B cell (primary cell): ENCODE data around the gene FOXD1. TPM values are rescaled to one million over a fixed set of nuclear protein-coding genes. Genes with fewer than 3 reads are reported as not detected.

ENCODE experiments used
- ATAC-seq: fragments of 200-7000 bp; cut with Tn5 transposase; one replicate; pipeline ENCODE4 v1.10.0; 2021; ENCODE audit warnings: low read depth, mild to moderate bottlenecking, moderate number of reproducible peaks, moderate library complexity
- CTCF ChIA-PET: fragments of 350-600 bp; sonication (Branson Sonifier 250); formaldehyde crosslinking; loops from one replicate; lab custom pipeline; 2021; ENCODE audit warnings: antibody characterized with exemption, inconsistent platforms; lab: Charles Lee
- POLR2A ChIA-PET: fragments of 350-600 bp; sonication (Branson Sonifier 250); formaldehyde crosslinking; loops from one replicate; lab custom pipeline; 2021; ENCODE audit warnings: antibody characterized with exemption; lab: Charles Lee
- DNase-seq: peaks from one replicate; pipeline ENCODE4 v3.0.0; 2013
- H2AFZ ChIP-seq: 2 replicates; pipeline ENCODE4 v1.6.1; 2012; ENCODE audit warnings: mild to moderate bottlenecking, low read depth, low read length; ENCODE audit not compliant: insufficient read depth, poor library complexity, severe bottlenecking
- H3K27ac ChIP-seq, 2 donors: 1 replicate in 1 of 2; 2 replicates in 1 of 2; pipeline ENCODE4 v1.5.1; 2012 to 2013; ENCODE audit warnings: low read length in 2 of 2, mild to moderate bottlenecking in 2 of 2, moderate library complexity in 1 of 2
- H3K27me3 ChIP-seq, 4 experiments: fragments of 200-600 bp in 1 of 4; sonication (generic) in 1 of 4; replicated peaks in 1 of 4; 1 replicate in 2 of 4; 2 replicates in 2 of 4; pipeline versions ENCODE4 v1.6.1 to v1.7.0; 2013 to 2016; ENCODE audit warnings: low read length in 3 of 4, mild to moderate bottlenecking in 2 of 4, mixed read lengths in 1 of 4, moderate library complexity in 1 of 4; ENCODE audit not compliant: insufficient read depth in 4 of 4, control insufficient read depth in 3 of 4; ENCODE audit errors: control extremely low read depth in 1 of 4
- H3K36me3 ChIP-seq, 2 experiments: replicated peaks in 1 of 2; 1 replicate in 1 of 2; 2 replicates in 1 of 2; pipeline versions ENCODE4 v1.6.1 to v1.7.1; 2013; ENCODE audit warnings: low read length in 1 of 2; ENCODE audit not compliant: insufficient read depth in 2 of 2, control insufficient read depth in 1 of 2; ENCODE audit errors: control extremely low read depth in 1 of 2, extremely low read depth in 1 of 2
- H3K4me1 ChIP-seq, 2 donors: fragments of 200-600 bp in 1 of 2; sonication (generic) in 1 of 2; 1 replicate in 1 of 2; 2 replicates in 1 of 2; pipeline versions ENCODE4 v1.5.1 to v1.6.1; 2013 to 2017; ENCODE audit warnings: low read length in 2 of 2; ENCODE audit not compliant: control insufficient read depth in 2 of 2, insufficient read depth in 2 of 2
- H3K4me2 ChIP-seq: replicated peaks from 2 replicates; pipeline ENCODE3; 2012; ENCODE audit warnings: mild to moderate bottlenecking, low read depth, low read length; ENCODE audit not compliant: poor library complexity, severe bottlenecking
- H3K4me3 ChIP-seq, 5 experiments: fragments of 200-600 bp in 1 of 5; sonication (generic) in 1 of 5; 1 replicate in 3 of 5; 2 replicates in 2 of 5; pipeline versions ENCODE4 v1.5.1 to v1.7.0; 2011 to 2016; ENCODE audit warnings: low read length in 4 of 5, mild to moderate bottlenecking in 4 of 5, low read depth in 2 of 5, control low read depth in 1 of 5, moderate library complexity in 1 of 5; ENCODE audit not compliant: insufficient read depth in 1 of 5; ENCODE audit errors: control extremely low read depth in 1 of 5, extremely low read depth in 1 of 5
- H3K79me2 ChIP-seq: fragments of 200-600 bp; sonication (generic); one replicate; pipeline ENCODE4 v1.6.0; 2016; ENCODE audit warnings: low read length; ENCODE audit not compliant: control insufficient read depth, insufficient read depth
- H3K9ac ChIP-seq: fragments of 200-600 bp; sonication (generic); 2 replicates; pipeline ENCODE4 v1.6.1; 2017; ENCODE audit warnings: mild to moderate bottlenecking, low read length, moderate library complexity
- H3K9me3 ChIP-seq, 3 donors: one replicate each; pipeline versions ENCODE4 v1.6.1 to v1.7.1; 2013; ENCODE audit warnings: low read length in 2 of 3; ENCODE audit not compliant: control insufficient read depth in 2 of 3, insufficient read depth in 1 of 3; ENCODE audit errors: control extremely low read depth in 1 of 3
- H4K20me1 ChIP-seq: 2 replicates; pipeline ENCODE4 v1.6.0; 2012; ENCODE audit warnings: mild to moderate bottlenecking, low read length; ENCODE audit not compliant: insufficient read depth, control insufficient read depth, poor library complexity, severe bottlenecking
- H3K27ac Mint-ChIP-seq: one replicate; pipeline ENCODE4 v1.8.0; 2021; ENCODE audit warnings: mixed read lengths
- H3K27me3 Mint-ChIP-seq: one replicate; pipeline ENCODE4 v1.8.0; 2021; ENCODE audit warnings: mixed read lengths
- H3K4me1 Mint-ChIP-seq: one replicate; pipeline ENCODE4 v1.8.0; 2021; ENCODE audit warnings: mixed read lengths
- H3K4me3 Mint-ChIP-seq: one replicate; pipeline ENCODE4 v1.8.0; 2021; ENCODE audit warnings: mixed read lengths
- H3K9me3 Mint-ChIP-seq: one replicate; pipeline ENCODE4 v1.8.0; 2022; ENCODE audit warnings: mixed read lengths; ENCODE audit not compliant: insufficient read depth
- CTCF ChIP-seq: fragments of 200-600 bp; IDR thresholded peaks from one replicate; pipeline ENCODE4 v1.8.0; 2022; ENCODE audit warnings: antibody characterized with exemption, mild to moderate bottlenecking
- EZH2 ChIP-seq: IDR thresholded peaks from 2 replicates; pipeline ENCODE4 v1.6.1; 2012; ENCODE audit warnings: borderline replicate concordance, low read depth, mild to moderate bottlenecking, moderate library complexity, low read length; ENCODE audit not compliant: insufficient read depth, poor library complexity, severe bottlenecking
- WGBS: methylation state at CpG from one replicate; pipeline ENCODE4 v1.1.5; 2013; ENCODE audit warnings: missing lambda C conversion rate; ENCODE audit not compliant: insufficient coverage; 5-methylcytosine and 5-hydroxymethylcytosine counted together
- intact Hi-C: fragments of 100-400 bp; cut with micrococcal nuclease; formaldehyde crosslinking; loops from one replicate; pipeline ENCODE4 v1.10.0; 2022
- polyA plus RNA-seq: library from polyadenylated mRNA; depleted of rRNA; stranded (reverse); fragments of >200 nt; gene quantifications from 2 replicates; pipeline ENCODE4 v1.2.3, GENCODE V29; 2012
- total RNA-seq, 2 donors: library from RNA; stranded (reverse); fragments of 120-200 nt in 1 of 2; gene quantifications; 1 replicate in 1 of 2; 2 replicates in 1 of 2; pipeline versions ENCODE4 v1.2.3 to v1.2.4, GENCODE V29; 2013 to 2022

Gene FOXD1
- total and polyA plus RNA-seq, 2 donors (not counting 1 experiment from before 2014, with no cell fraction given), result 0.34 to 0.49 TPM

- intact Hi-C loops, result no loop called here
- Histone ChIP-seq H3K9me3 (peaks cover 2 to 8% (median 2%) of the 10 kb centered on the region in 3 donors), H3K9ac (no peak overlapping the region), H3K27ac (no peak overlapping the region), H2AFZ (no peak overlapping the region), H3K27me3 (peaks cover 0 to 57% (median 39%) of the 10 kb centered on the region in 4 experiments), H3K79me2 (no peaks in the 10 kb centered on the region), H3K4me1 (peaks cover 7 to 8% of the 10 kb centered on the region in 2 donors), H4K20me1 (no peaks in the 10 kb centered on the region), H3K4me2 (no peak overlapping the region), H3K4me3 (no peak overlapping the region), H3K36me3 (no peaks in the 10 kb centered on the region)
- WGBS, result 89% methylated on average over 5 of the region's 5 CpGs
- DNase-seq, result no peak
- Mint-ChIP-seq H3K4me3 (no peak overlapping the region), H3K9me3 (no peaks in the 10 kb centered on the region), H3K27me3 (peaks cover 67% of the 10 kb centered on the region), H3K4me1 (peaks cover 6% of the 10 kb centered on the region), H3K27ac (no peak overlapping the region)
- ATAC-seq, result no peak
- POLR2A ChIA-PET, result no interaction called here
- TF ChIP-seq EZH2 (no peak), CTCF (no peak)
- CTCF ChIA-PET, result no interaction called here
Measured at GRCh38 chr5:73415617-73416016, 33.0 kb downstream of the FOXD1 start.

- 100% methylated on average over 2 of the region's 2 CpGs for WGBS
- intact Hi-C loops, result no loop called here
- CTCF ChIA-PET, result no interaction called here
- peaks cover 63% of the 10 kb centered on the region for H3K27me3 Mint-ChIP-seq
- H3K4me2 ChIP-seq, result no peak overlapping the region
- no peak for DNase-seq
- no peak overlapping the region for H3K4me3 ChIP-seq
- no peak overlapping the region for H3K9ac ChIP-seq
- H4K20me1 ChIP-seq, result no peaks in the 10 kb centered on the region
- no peak for TF ChIP-seq CTCF
- TF ChIP-seq EZH2, result no peak
- POLR2A ChIA-PET, result no interaction called here
- no peaks in the 10 kb centered on the region for H3K79me2 ChIP-seq
- H3K36me3 ChIP-seq, result no peaks in the 10 kb centered on the region
- no peak overlapping the region for H3K27ac Mint-ChIP-seq
- H3K27me3 ChIP-seq, result peaks cover 0 to 53% (median 35%) of the 10 kb centered on the region in 4 experiments
- H3K9me3 ChIP-seq, result peaks cover 1 to 8% (median 2%) of the 10 kb centered on the region in 3 donors
- peaks cover 3 to 4% of the 10 kb centered on the region in 2 donors for H3K4me1 ChIP-seq
- H3K4me3 Mint-ChIP-seq, result no peak overlapping the region
- no peaks in the 10 kb centered on the region for H3K9me3 Mint-ChIP-seq
- H3K27ac ChIP-seq, result no peak overlapping the region
- no peak overlapping the region for H2AFZ ChIP-seq
- no peak for ATAC-seq
- H3K4me1 Mint-ChIP-seq, result peaks cover 3% of the 10 kb centered on the region
Measured at GRCh38 chr5:73415171-73415570, 33.4 kb downstream of the FOXD1 start.
